HL-60 (cell line): ENCODE data around the gene ANAPC1.
"Not testable (repeated sequence)": the region's sequence is repeated elsewhere in the genome, so short reads cannot be mapped to it uniquely, and the experiment has no call there.

Source experiments
- DNase-seq, 2 experiments: peaks; one replicate each; pipeline ENCODE4 v3.0.0-alpha.2; 2010 to 2020; ENCODE audit warnings: low read depth in 1 of 2, low spot score in 1 of 2
- H3K27ac ChIP-seq: fragments of 250-450 bp; sonication (Bioruptor Pico); replicated peaks from 2 replicates; pipeline ENCODE4 v1.5.1; 2020; ENCODE audit warnings: mild to moderate bottlenecking, moderate library complexity
- H3K27me3 ChIP-seq: fragments of 250-450 bp; sonication (Bioruptor Pico); 2 replicates; pipeline ENCODE4 v1.5.1; 2021; ENCODE audit warnings: mild to moderate bottlenecking, moderate library complexity; ENCODE audit not compliant: insufficient read depth, poor library complexity, severe bottlenecking
- H3K4me3 ChIP-seq: replicated peaks from 2 replicates; pipeline ENCODE4 v1.5.1; 2011; ENCODE audit warnings: mild to moderate bottlenecking, control low read depth, low read length; ENCODE audit not compliant: insufficient read depth
- CTCF ChIP-seq: IDR thresholded peaks from one replicate; pipeline ENCODE4 v1.5.1; 2011; ENCODE audit warnings: low read length, control low read depth, inconsistent platforms; ENCODE audit not compliant: insufficient read depth
- GABPA ChIP-seq: IDR thresholded peaks from 2 replicates; pipeline ENCODE4 v1.6.1; 2012; ENCODE audit warnings: low read depth
- POLR2AphosphoS5 ChIP-seq: IDR thresholded peaks from 2 replicates; pipeline ENCODE4 v1.6.1; 2012; ENCODE audit warnings: low read depth
- REST ChIP-seq: IDR thresholded peaks from 2 replicates; pipeline ENCODE4 v1.6.1; 2012; ENCODE audit warnings: low read depth; ENCODE audit not compliant: insufficient replicate concordance
- SPI1 ChIP-seq: IDR thresholded peaks from 2 replicates; pipeline ENCODE4 v1.6.1; 2012; ENCODE audit warnings: low read depth, mild to moderate bottlenecking, borderline replicate concordance

The ANAPC1 gene

GRCh38 chr2:111896024-111896423 lies 12.0 kb upstream of the ANAPC1 start:
- Histone ChIP-seq H3K27me3 (peaks cover 23% of the 10 kb centered on the region), H3K27ac (no peak overlapping the region), H3K4me3 (no peak overlapping the region)
- TF ChIP-seq CTCF, result no peak
- DNase-seq, result no peak

- DNase-seq, result no peak
- Histone ChIP-seq H3K27ac (peak overlapping the region; percentile 93), H3K27me3 (no peaks in the 10 kb centered on the region), H3K4me3 (peak overlapping the region; percentile 93)
- no peak for TF ChIP-seq POLR2AphosphoS5
- TF ChIP-seq GABPA, result no peak
- TF ChIP-seq SPI1, result no peak
- TF ChIP-seq CTCF, result no peak
- no peak for TF ChIP-seq REST
These were observed 585 bp upstream of the ANAPC1 start for GRCh38 chr2:111884592-111884964.

GRCh38 chr2:111872806-111873205 lies 11.2 kb downstream of the ANAPC1 start:
- not testable (repeated sequence) for H3K27ac ChIP-seq, DNase-seq, H3K27me3 ChIP-seq, H3K4me3 ChIP-seq

GRCh38 chr2:111865124-111865523 lies 18.9 kb downstream of the ANAPC1 start:
- H3K4me3 ChIP-seq, DNase-seq, H3K27me3 ChIP-seq, H3K27ac ChIP-seq: not testable (repeated sequence)

GRCh38 chr2:111860005-111860404 lies 24.0 kb downstream of the ANAPC1 start:
- not testable (repeated sequence) for DNase-seq, H3K4me3 ChIP-seq, H3K27ac ChIP-seq, H3K27me3 ChIP-seq

GRCh38 chr2:111852544-111852943 lies 31.4 kb downstream of the ANAPC1 start:
- not testable (repeated sequence) for DNase-seq, H3K4me3 ChIP-seq, H3K27me3 ChIP-seq, H3K27ac ChIP-seq

GRCh38 chr2:111850646-111851045 lies 33.3 kb downstream of the ANAPC1 start:
- H3K27me3 ChIP-seq, H3K27ac ChIP-seq, H3K4me3 ChIP-seq: not testable (repeated sequence)
- DNase-seq, result peak in 1 of 2 experiments; percentile 28

GRCh38 chr2:111839625-111840282 lies 44.2 kb downstream of the ANAPC1 start:
- not testable (repeated sequence) for H3K27me3 ChIP-seq, DNase-seq, H3K27ac ChIP-seq, H3K4me3 ChIP-seq

GRCh38 chr2:111838992-111839391 lies 45.0 kb downstream of the ANAPC1 start:
- H3K27me3 ChIP-seq, H3K27ac ChIP-seq, DNase-seq: not testable (repeated sequence)

GRCh38 chr2:111834221-111834620 lies 49.8 kb downstream of the ANAPC1 start:
- DNase-seq, H3K4me3 ChIP-seq, H3K27me3 ChIP-seq, H3K27ac ChIP-seq: not testable (repeated sequence)

More at GRCh38 chr2:111838992-111839391, 45.0 kb downstream of the ANAPC1 start:
- H3K4me3 ChIP-seq, result not testable (repeated sequence)

- not testable (repeated sequence) for H3K27ac ChIP-seq, H3K27me3 ChIP-seq, DNase-seq, H3K4me3 ChIP-seq
These were observed 53.5 kb downstream of the ANAPC1 start for GRCh38 chr2:111830479-111830878.
